Tibial artery (tissue), 4 donors: ENCODE data around the gene ZNF609.
"Not testable (repeated sequence)": the region's sequence is repeated elsewhere in the genome, so short reads cannot be mapped to it uniquely, and the experiment has no call there.

Source experiments
- DNase-seq, 2 donors: peaks; one replicate each; pipeline ENCODE4 v3.0.0-alpha.2; 2019
- H3K27ac ChIP-seq, 2 donors: fragments of 200-600 bp; sonication (generic) in 1 of 2; 1 replicate in 1 of 2; 2 replicates in 1 of 2; pipeline ENCODE4 v1.5.1; 2018 to 2019; ENCODE audit warnings: mild to moderate bottlenecking in 1 of 2
- H3K27me3 ChIP-seq, 2 donors: fragments of 200-600 bp; sonication (generic) in 1 of 2; one replicate each; pipeline versions ENCODE4 v1.5.1 to v1.6.0; 2016 to 2019
- H3K36me3 ChIP-seq, 3 donors: fragments of 200-600 bp; sonication (generic) in 2 of 3; one replicate each; pipeline ENCODE4 v1.5.1; 2016 to 2019; ENCODE audit warnings: mild to moderate bottlenecking in 2 of 3
- H3K4me1 ChIP-seq, 4 donors: fragments of 200-600 bp; sonication (generic) in 2 of 4; 1 replicate in 3 of 4; 2 replicates in 1 of 4; pipeline ENCODE4 v1.5.1; 2016 to 2019
- H3K4me3 ChIP-seq, 2 donors: fragments of 200-600 bp; sonication (generic) in 1 of 2; 1 replicate in 1 of 2; 2 replicates in 1 of 2; pipeline ENCODE4 v1.5.1; 2018 to 2019; ENCODE audit warnings: mild to moderate bottlenecking in 2 of 2
- H3K9me3 ChIP-seq, 3 donors: fragments of 200-600 bp; sonication (generic) in 1 of 3; one replicate each; pipeline ENCODE4 v1.5.1; 2016 to 2019
- CTCF ChIP-seq, 2 experiments: fragments of 200-600 bp in 1 of 2; fragments of 450-650 bp in 1 of 2; IDR thresholded peaks; one replicate each; pipeline ENCODE4 v1.5.1; 2017 to 2019; ENCODE audit warnings: antibody characterized with exemption in 2 of 2, mild to moderate bottlenecking in 1 of 2, moderate library complexity in 1 of 2
- intact Hi-C: fragments of 100-400 bp; cut with DNase I; formaldehyde crosslinking; loops from one replicate; pipeline ENCODE4 v1.15.0; 2023; ENCODE audit warnings: low total_unique reads

Gene ZNF609

GRCh38 chr15:64480891-64481290 is 20.5 kb downstream of the ZNF609 start:
- no peak for DNase-seq
- intact Hi-C loops: no loop called here
- no peaks in the 10 kb centered on the region for H3K36me3 ChIP-seq
- no peak for TF ChIP-seq CTCF (IDR thresholded peaks at IDR 0.05)
- peaks cover 0 to 3% (median 0%) of the 10 kb centered on the region in 4 donors for H3K4me1 ChIP-seq
- H3K27ac ChIP-seq: no peak overlapping the region
- no peaks in the 10 kb centered on the region for H3K27me3 ChIP-seq
- H3K9me3 ChIP-seq: no peaks in the 10 kb centered on the region
- no peak overlapping the region for H3K4me3 ChIP-seq

- H3K27ac ChIP-seq: no peak overlapping the region
- H3K9me3 ChIP-seq: no peaks in the 10 kb centered on the region
- no peak overlapping the region for H3K4me3 ChIP-seq
- no peaks in the 10 kb centered on the region for H3K27me3 ChIP-seq
- intact Hi-C loops: no loop called here
- no peaks in the 10 kb centered on the region for H3K4me1 ChIP-seq
- no peak for TF ChIP-seq CTCF (IDR thresholded peaks at IDR 0.05)
- H3K36me3 ChIP-seq: no peaks in the 10 kb centered on the region
- DNase-seq: no peak
Measured at GRCh38 chr15:64483749-64484148, 23.4 kb downstream of the ZNF609 start.

- no peaks in the 10 kb centered on the region for H3K27me3 ChIP-seq
- TF ChIP-seq CTCF (IDR thresholded peaks at IDR 0.05): no peak
- no peak overlapping the region for H3K4me3 ChIP-seq
- no peaks in the 10 kb centered on the region for H3K4me1 ChIP-seq
- peaks cover 0 to 9% (median 0%) of the 10 kb centered on the region in 3 donors for H3K36me3 ChIP-seq
- no peak for DNase-seq
- no peak overlapping the region for H3K27ac ChIP-seq
- intact Hi-C loops: no loop called here
- H3K9me3 ChIP-seq: no peaks in the 10 kb centered on the region
Measured at GRCh38 chr15:64485796-64486195, 25.4 kb downstream of the ZNF609 start.

GRCh38 chr15:64490598-64491259 is 30.4 kb downstream of the ZNF609 start:
- H3K27me3 ChIP-seq: no peaks in the 10 kb centered on the region
- H3K9me3 ChIP-seq: no peaks in the 10 kb centered on the region
- H3K36me3 ChIP-seq: peaks cover 0 to 10% (median 0%) of the 10 kb centered on the region in 3 donors
- no peaks in the 10 kb centered on the region for H3K4me1 ChIP-seq
- DNase-seq: no peak
- intact Hi-C loops: no loop called here
- TF ChIP-seq CTCF (IDR thresholded peaks at IDR 0.05): no peak
- no peak overlapping the region for H3K27ac ChIP-seq
- no peak overlapping the region for H3K4me3 ChIP-seq

GRCh38 chr15:64493641-64494040 is 33.3 kb downstream of the ZNF609 start:
- Histone ChIP-seq H3K36me3 (peaks cover 0 to 15% (median 0%) of the 10 kb centered on the region in 3 donors), H3K27ac (no peak overlapping the region), H3K4me3 (no peak overlapping the region), H3K27me3 (no peaks in the 10 kb centered on the region), H3K9me3 (no peaks in the 10 kb centered on the region), H3K4me1 (no peaks in the 10 kb centered on the region)
- TF ChIP-seq CTCF (IDR thresholded peaks at IDR 0.05): no peak
- no peak for DNase-seq
- intact Hi-C loops: no loop called here

GRCh38 chr15:64495968-64496367 is 35.6 kb downstream of the ZNF609 start:
- intact Hi-C loops, H3K27me3 ChIP-seq: not testable (repeated sequence)

More at GRCh38 chr15:64495968-64496367, 35.6 kb downstream of the ZNF609 start:
- not testable (repeated sequence) for H3K4me1 ChIP-seq, H3K27ac ChIP-seq, H3K9me3 ChIP-seq, H3K4me3 ChIP-seq, DNase-seq
- H3K36me3 ChIP-seq: peaks cover 0 to 26% (median 14%) of the 10 kb centered on the region in 3 donors
